GM21423 (cell line): ENCODE measurements around the gene KCNK3.
"Not testable (repeated sequence)": the region's sequence is repeated elsewhere in the genome, so short reads cannot be mapped to it uniquely, and the experiment has no call there.

Source experiments
- ATAC-seq: cut with Tn5 transposase; IDR thresholded peaks from one replicate; pipeline ENCODE4 v1.9.1; 2021; ENCODE audit warnings: mild to moderate bottlenecking, moderate library complexity; ENCODE audit not compliant: unreplicated experiment

KCNK3 gene

DNA sequence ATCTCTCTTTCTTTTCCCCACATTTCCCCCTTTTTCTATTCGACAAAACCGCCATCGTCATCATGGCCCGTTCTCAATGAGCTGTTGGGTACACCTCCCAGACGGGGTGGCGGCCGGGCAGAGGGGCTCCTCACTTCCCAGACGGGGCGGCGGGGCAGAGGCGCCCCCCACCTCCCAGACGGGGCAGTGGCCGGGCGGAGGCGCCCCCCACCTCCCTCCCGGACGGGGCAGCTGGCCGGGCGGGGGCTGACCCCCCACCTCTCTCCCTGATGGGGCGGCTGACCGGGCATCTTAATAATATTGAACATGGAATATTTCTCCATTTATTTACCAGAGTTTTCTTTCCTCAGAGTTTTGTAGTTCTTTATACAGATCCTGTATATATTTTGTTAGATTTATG lies 27.2 kb upstream of the KCNK3 start:
- ATAC-seq = not testable (repeated sequence)

DNA sequence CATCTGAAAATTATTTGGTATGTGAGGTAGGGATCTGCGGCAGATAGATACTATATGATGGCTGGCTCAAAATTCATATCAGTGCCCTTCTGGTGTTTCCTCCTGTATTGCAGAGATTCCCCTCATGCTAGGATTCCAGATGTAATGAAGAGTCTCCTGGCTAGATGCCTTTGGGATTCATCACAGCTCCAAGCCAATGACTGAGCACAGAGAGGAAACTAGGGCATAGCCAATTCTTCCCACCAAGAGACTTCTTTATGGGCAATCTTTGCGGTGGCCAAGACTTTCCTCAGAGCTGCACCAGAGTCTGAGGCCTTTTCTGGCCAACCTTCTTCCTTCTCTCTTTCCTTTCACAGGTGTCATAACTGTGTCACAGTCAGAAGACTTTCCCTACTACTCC lies 25.9 kb upstream of the KCNK3 start:
- ATAC-seq = no peak

DNA sequence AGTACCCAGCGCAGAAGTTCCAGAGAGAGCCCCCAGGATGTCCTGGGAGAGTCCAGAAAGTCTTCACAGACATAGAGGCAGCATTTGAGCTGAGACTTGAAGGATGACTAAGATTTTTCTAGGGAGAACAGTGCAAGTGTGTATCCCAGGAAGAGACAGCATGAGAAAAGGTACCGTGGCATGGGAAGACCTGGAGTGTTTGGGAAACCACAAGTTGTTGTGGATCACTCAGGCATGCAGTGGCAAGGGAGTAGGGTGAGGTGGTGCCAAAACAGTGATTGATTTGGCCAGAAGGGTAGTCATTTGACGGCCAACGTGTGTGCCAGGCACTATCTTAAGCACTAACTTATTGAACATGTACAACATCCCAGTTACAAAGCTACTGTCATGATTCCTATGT lies 24.5 kb upstream of the KCNK3 start:
- no peak for ATAC-seq

DNA sequence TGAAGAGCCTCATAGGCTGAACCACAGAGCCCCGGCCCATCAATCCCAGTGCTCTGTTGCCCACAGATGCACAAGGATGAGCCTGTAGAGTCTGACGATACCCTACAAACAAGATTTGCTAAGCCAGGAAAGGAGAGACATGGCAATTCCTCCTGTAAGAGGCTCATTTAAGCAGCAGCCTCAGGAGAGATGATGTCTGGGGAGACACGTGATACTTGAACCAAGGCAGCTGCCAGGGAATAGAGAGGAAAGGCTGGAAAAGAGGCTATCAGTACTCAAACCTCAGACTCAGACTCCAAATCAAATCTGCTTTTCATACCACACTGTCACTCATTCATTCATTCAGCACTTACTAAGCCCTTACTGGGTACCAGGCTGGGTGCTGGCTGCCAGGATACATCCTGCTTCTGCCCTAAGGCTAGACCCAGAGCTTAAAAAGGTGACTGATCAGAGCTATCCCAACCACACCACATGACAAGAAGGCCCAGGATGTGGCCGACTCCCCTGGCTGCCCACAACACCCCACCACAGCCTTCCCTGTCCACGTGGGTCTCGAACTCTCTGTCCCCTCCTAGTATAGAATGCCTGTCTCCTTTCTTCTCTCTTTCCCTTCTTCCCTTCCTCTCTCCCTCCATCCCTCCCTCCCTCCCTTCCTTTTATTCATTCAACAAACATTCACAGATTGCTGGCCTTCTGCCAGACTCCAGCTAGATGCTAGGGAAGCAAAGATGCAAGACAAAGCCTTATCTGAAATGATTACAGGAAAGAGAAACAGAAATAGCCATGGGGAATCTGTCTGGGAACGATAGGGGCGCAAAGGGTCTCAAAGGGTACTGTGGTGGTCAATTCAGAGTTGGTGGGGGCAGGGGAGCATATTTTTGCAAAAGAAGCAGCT lies 23.4 kb upstream of the KCNK3 start:
- no peak for ATAC-seq

DNA sequence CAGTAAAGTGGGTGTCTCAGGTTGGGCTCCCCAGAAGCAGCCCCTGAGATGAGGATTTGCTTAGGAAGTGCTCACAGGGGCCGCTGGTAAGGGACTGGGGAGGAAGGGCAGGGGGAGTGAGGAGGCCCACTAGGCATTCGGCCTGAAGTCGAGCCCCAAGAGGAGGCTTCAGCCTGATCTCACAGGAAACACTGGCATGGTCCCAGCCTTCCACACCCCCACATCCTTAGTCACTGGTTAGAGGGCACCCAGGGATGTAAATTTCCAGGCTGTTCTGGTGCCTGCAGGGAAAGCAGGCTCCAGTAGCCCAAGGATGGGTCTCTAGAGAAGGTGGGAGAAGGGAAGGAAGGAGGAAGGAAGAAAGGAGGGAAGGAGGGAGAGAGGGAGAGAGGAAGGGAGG lies 22.4 kb upstream of the KCNK3 start:
- ATAC-seq = no peak

DNA sequence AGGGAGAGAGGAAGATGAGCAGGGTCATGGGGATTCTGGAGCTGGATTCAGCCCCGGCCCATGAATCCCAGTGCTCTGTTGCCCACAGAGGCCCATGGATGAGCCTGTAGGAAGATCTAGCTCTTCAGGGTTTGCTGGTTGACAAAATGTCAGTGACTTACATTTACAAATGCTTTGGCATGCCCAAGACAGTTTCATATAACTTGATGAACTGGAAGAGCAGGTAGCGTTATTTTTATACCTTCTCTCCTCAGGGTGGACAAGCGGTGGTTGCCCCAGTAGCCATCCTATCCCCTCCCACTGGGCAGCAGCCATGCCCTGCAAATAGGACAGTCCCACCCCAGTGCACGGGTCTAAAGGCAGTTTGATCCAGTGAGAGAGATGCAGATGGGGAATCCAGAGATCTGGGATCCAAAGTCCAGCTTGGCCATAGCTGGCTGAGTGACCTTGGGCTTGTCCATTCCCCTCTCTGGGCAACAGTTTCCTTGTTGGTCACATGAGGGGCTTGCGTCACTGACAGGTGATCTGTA lies 21.5 kb upstream of the KCNK3 start:
- ATAC-seq = no peak

DNA sequence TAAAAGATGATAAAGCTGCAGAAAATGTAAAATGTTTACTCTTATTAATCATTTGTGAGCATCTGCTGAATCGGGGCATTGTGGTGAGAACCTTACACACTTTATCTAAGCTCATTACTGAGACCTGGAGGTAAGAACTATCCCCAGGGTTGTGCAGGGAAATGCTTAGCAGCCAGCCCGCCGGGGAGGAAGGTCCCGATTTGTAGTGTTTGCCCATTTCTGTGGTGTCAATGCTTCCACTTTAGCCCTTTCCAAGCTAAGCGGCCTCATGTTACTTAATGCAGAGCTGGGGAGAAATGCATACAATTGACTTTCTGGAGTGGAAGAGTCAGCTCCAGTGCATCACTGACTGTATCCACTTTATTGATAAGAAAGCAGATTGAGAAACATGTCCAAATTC lies 20.8 kb upstream of the KCNK3 start:
- ATAC-seq = no peak

DNA sequence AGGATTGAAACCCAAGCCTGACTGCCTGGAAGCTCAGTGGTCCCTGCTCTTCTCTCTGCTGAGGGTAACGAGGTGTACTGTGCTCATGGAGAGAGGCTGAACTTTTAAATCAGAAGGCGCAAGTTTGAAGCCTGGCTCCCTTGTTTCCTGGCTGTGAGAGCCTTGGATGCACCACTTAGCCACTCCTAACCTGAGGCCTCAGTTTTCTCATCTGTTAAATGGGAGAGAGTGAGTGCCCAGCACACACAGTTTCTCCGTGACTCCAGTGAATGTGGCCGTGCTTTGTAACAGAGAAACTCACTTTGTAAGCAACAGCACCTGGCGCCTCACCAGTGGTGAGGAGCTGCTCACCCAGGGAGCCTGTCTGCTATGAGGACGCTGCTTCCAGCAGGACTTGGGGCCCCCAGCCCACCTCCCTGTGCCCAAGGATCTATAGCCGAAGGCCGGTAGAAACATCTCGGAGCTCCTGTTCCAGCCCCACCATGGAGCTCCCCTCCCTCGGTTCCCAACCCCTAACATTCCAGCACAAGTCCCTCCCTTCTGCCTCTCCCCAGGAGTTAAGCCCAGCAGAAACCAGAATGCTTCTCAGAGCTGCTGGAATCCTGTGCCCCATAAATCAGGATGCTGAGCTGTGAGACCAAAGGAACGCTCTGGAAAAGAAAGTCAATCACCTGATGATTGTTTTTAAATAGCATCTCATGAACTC lies 20.3 kb upstream of the KCNK3 start:
- no peak for ATAC-seq

DNA sequence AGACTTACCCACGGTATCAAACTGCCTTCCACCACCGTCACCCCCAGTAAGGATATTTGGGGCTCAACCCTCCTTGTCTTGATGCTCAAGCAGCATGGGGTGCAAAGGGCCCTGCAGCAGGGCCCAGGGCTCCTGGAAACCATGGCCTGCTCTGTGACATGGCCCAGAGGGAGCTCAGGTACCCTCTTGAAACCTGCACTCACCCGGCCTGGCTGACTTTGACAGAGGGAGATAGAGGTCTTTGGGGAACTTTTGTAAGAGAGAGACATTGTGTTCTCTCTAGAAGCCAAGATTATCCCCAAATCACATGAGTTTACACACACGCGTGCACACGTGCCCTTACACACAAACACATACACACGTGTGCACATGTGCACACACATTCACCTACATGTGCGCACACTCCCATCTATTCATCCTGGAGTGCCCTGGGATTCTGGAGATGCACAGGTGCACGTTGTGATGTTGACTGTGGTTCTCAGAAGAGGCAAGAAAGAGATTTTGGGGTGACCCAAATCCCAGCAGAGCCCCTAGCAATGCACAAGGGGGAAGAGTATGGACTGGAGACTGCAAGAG lies 19.6 kb upstream of the KCNK3 start:
- no peak for ATAC-seq

DNA sequence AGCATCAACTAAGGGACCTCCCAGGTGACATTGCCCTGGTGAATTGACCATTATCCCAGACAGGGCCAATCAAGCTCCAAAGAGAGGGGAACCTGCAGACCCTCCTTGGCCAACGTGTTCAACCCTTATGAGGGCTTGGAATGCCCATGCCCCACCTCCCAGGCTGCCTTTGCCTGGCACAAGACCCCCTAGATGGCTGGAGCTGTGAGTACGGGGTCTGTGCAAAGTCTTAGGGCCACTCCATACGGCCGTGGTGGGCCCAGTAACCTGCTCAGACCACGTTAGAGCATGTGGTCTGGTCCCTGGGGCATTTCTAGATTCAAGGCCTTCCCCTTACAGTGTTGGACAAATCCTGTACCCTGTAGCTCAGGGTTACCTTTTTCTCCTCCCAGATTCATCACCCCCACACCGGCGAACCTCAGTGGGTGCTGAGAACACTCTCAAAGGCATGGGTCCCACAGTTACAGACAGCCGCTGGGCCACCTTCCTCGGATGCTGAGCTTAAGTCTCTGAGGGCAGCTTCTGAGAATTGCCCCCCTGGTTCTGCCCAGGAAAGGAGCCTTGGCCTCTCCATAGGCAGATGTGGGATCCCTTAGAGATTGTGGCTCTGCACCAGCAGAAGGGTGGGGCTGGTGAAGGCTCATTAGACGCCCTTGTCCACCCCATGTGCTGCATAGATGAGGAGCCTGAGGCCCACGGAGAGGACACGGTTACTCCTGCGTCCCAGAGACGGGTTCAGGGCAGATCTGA lies 18.3 kb upstream of the KCNK3 start:
- ATAC-seq = no peak

DNA sequence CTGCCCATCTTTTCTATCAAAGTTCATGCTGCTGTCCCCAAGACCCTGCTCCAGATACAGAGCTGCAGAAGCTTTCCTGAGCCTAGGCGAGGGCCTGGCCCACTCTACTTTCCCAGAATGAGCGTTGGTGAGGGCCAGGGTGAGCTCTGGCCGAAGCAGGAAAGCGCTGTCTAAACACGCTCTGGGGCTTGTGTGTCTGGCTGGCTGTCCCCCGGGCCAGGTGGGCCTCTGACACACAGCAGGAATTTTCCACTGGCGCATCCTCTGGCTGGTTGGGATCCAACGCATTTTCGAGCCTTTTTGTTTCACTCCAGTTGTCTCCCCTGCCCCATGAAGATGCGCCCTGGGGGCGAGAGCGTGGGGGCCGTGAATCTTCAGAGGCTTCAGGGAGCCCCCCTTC lies 17.8 kb upstream of the KCNK3 start:
- ATAC-seq = no peak

DNA sequence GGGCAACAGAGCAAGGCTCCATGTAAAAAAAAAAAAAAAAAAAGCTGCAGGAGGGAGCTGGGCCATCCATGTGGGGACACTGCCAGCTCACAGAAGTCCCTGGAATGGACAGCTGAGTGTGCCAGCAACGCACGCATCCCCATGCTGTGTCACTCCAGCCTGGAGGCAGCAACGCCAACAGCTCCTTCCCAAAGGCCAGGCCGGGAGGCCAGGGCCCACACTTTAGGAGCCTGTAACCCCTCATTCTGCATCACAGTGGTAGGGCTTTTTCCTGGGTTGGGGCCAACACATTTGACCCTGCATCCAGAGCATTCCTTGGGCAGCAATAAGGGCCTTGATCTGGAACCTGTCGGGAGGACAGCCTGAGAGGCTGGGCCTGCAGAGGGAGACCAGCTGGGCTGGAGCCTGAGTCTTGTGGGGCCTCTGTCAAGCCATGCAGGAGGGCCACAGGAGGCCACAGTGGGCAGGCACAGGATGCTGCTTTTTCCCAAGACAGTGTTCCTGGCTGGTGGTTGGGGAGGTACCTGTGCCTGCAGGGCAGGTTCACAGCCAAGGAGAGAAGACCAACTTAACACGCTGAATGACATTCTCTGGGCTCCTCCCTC lies 16.8 kb upstream of the KCNK3 start:
- ATAC-seq = no peak

DNA sequence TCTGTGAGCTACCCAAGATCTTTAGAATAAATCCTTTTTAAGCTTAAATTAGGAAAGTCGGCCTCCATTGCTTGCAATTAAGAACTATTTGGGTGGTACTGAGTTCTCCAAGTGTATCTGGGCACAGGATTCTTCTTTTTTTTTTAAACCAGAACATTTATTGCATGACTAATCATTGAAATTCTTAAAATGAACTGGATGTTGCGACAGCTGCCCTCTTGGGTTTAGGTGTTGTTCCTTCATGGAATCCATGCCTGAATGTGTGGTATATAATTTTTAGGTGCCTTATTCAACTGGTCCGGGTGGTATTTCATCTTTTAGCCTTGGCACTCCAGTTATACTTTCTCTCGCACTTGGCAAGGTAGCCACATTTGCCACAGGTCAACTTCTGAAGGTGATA lies 14.5 kb upstream of the KCNK3 start:
- ATAC-seq = no peak

DNA sequence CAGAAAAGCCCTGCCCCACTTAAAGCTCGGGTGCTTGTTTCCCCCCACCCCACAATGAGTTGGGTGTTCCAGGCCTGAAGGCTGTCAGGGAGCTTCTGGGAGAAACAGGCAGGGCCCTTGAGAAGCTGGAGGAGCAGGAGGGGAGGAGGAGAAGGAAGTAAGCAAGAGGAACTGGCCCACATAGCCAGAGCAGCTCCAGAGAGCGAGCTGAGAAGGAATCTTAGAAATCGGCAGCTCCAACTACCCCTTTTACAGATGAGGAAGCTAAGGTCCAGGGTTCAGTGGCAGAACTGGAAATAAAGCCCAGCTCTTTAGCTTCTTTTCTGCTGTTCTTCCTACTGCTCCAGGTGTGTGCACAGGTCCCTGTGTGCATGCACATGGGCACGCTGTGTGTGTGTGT lies 12.7 kb upstream of the KCNK3 start:
- no peak for ATAC-seq

DNA sequence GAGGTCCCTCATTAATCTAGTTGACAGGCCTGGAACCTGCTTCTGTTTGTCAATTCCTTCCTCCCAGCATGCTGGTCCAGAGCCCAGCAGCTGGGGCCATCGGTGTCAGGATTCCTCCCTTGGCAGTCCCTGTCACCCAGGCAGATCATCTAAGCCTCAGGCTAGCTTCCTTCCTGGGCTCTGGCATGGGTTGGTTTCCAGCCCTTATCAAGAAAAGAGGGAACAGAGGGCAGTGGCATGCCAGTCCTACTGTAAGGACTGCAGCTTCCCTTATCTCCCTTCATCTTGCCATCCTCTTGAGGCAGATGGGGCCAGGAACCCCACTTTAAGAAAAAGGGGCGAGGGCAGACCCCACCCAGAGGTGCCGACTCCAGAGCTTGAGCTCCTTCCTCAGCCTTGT lies 10.9 kb upstream of the KCNK3 start:
- no peak for ATAC-seq

DNA sequence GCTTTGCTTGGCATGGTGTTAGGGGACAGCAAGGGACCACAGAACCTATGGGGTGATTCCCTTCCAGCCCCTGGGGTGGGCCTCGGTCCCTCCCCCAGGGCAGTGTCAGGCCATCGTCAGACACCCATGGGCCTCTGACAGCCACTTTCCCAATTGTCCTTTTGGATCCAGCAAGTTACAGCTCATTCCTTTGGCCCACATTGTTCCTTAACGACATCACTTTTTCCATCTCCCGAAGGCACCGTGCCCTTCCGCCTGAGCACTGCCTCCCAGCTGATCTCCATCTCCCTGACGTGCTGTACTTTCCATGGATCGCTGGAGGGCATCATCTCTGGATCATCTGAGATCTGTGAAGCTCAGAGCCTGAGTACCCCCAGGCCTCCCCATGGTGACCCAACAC lies 10.4 kb upstream of the KCNK3 start:
- no peak for ATAC-seq

DNA sequence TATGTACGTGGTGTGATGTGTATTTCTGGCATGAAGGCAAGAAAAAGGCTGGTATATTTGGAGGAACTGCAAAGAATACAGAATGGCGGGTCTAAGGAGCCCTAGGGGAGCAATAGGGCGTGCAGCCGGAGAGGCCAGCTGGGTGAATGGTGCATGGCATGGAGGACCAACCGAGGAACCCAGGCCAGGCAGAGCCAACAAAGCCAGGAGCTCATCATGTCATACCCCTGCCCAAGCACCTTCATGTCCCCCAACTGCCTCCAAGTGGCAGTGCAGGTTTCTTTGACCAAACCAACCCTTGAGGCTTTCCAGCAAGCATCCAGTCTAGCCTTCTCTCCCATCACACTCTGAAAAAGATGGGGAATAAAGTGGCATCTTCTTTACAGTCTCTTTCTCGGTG lies 8.9 kb upstream of the KCNK3 start:
- no peak for ATAC-seq

DNA sequence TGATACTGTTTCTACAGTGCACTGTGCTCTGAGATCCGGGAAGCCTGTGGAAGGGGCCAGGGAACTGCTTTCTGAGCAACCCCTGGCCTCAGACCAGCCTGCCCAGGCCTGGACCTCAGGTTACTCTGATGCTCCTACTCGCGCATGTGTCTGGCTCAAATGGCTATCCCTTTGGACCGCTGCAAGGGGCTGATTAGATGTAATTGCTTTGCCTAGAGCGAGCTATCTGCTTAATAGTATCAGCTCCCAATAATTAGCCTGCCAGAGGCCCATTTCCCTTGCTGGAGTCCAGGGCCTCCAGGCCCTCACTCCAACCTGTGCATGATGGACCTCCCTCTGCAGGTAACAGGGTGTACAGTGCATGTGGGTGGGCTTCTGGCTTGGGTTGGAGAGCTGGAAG lies 7.2 kb upstream of the KCNK3 start:
- no peak for ATAC-seq

DNA sequence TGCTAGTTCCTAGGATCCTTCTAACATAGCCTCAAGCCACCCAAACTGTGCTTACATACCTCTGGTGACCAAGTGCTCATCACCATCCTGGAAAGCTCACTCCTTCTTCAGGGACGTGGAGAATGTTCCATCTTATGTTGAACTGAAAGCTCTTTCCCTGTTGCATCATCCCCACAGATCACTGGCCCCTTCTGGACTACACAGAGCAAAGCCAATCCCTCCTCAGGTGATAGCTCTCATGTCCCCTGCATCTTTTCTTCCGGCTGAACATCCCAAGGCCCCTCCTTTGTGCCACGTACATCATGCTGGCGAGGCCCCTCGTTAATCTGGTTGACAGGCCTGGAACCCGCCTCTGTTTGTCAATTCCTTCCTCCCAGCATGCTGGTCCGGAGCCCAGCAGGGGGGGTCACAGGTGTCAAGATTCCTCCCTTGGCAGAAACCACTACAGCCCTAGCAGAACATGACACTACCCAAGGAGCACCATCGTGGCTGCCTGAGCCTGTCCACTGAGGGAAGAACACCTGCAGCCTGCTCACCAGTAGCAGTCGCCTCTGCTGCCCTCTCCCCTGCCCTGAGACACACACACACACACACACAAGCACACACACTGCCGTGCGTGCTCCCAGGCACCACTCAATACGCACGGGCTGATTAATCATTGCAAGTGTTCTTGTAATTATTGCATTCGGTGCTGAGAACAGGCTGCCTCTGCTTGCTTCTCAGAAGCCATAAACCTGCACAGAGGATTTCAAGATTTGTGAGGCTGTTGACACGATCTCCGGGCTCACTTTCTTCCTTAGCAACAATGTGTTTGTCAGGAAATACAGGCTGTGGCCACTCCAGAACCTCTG lies 6.3 kb upstream of the KCNK3 start:
- ATAC-seq = no peak

DNA sequence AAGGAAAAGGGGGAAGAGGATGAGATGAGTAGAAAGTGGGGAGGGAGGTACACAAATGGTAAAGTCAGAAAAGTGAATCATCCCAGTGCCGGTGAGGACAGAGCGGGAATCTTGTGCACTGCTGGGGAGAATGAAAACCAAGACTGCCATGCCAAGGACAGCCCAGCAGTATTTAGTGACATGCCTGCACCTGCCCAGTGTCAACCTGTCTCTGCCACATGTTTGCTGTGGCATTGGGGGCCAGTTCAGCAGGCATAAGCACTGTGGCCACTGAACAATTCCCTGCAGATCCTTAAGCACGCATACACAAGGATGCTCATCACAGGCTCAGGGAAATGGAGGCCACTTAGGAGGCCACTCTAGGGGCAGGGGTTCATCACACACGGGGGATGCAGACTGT lies 5.2 kb upstream of the KCNK3 start:
- ATAC-seq = no peak
